Endothelial cell of umbilical vein (primary cell): ENCODE measurements around the gene WDR5. TPM values are rescaled to one million over a fixed set of nuclear protein-coding genes. Genes with fewer than 3 reads are reported as not detected.

Experiments
- BruUV-seq: library from RNA; stranded (reverse); fragments of 400-500 nt; replicated peaks from 2 replicates; lab custom pipeline; 2021; lab: Mats Ljungman, UMichigan
- CTCF ChIA-PET: fragments of 300-600, 350-600 bp; sonication (Branson Sonifier 250); formaldehyde crosslinking; loops from one replicate; lab custom pipeline; 2021; ENCODE audit warnings: antibody characterized with exemption, inconsistent platforms; lab: Charles Lee
- POLR2A ChIA-PET: fragments of 300-600, 350-600 bp; sonication (Branson Sonifier 250); formaldehyde crosslinking; loops from one replicate; lab custom pipeline; 2021; ENCODE audit warnings: antibody characterized with exemption, inconsistent platforms; lab: Charles Lee
- DNase-seq: peaks from one replicate; pipeline ENCODE4 v3.0.0-alpha.2; 2011; ENCODE audit warnings: low read depth, low spot score
- FAIRE-seq: peaks from 2 replicates; lab custom pipeline; 2011; peaks lifted over from hg19 to GRCh38; lab: Jason Lieb, UNC
- H2AFZ ChIP-seq: 2 replicates; pipeline ENCODE4 v1.6.0; 2012; ENCODE audit warnings: low read depth, low read length, control low read depth, inconsistent platforms
- H3K27ac ChIP-seq: 2 replicates; pipeline ENCODE4 v1.5.1; 2011; ENCODE audit warnings: low read depth, mild to moderate bottlenecking, control low read depth, low read length, moderate library complexity; ENCODE audit not compliant: insufficient read depth
- H3K27me3 ChIP-seq, 2 experiments: 2 replicates each; pipeline versions ENCODE4 v1.6.0 to v1.6.1; 2011; ENCODE audit warnings: low read length in 2 of 2, mixed read lengths in 1 of 2; ENCODE audit not compliant: control insufficient read depth in 2 of 2, insufficient read depth in 2 of 2
- H3K36me3 ChIP-seq, 2 experiments: 2 replicates in 1 of 2; 3 replicates in 1 of 2; pipeline ENCODE4 v1.5.1; 2011; ENCODE audit warnings: low read length in 2 of 2, mild to moderate bottlenecking in 1 of 2, moderate library complexity in 1 of 2; ENCODE audit not compliant: control insufficient read depth in 2 of 2, insufficient read depth in 2 of 2; ENCODE audit errors: extremely low read depth in 1 of 2
- H3K4me1 ChIP-seq: 3 replicates; pipeline ENCODE4 v1.5.1; 2011; ENCODE audit warnings: mild to moderate bottlenecking, low read length; ENCODE audit not compliant: control insufficient read depth, insufficient read depth; ENCODE audit errors: extremely low read depth
- H3K4me2 ChIP-seq: 2 replicates; pipeline ENCODE4 v1.6.1; 2011; ENCODE audit warnings: low read length, control low read depth, mixed read lengths; ENCODE audit not compliant: insufficient read depth
- H3K4me3 ChIP-seq, 3 experiments: fragments of 200-600 bp in 1 of 3; sonication (generic), shearing (Covaris generic) in 1 of 3; replicated peaks in 1 of 3; 2 replicates each; pipeline ENCODE4 v1.5.1; 2011 to 2016; ENCODE audit warnings: control low read depth in 3 of 3, low read length in 3 of 3, mild to moderate bottlenecking in 2 of 3, inconsistent platforms in 1 of 3, low read depth in 1 of 3, moderate library complexity in 1 of 3; ENCODE audit not compliant: insufficient read depth in 1 of 3
- H3K79me2 ChIP-seq: 2 replicates; pipeline ENCODE4 v1.6.0; 2012; ENCODE audit warnings: low read length, inconsistent platforms; ENCODE audit not compliant: control insufficient read depth, insufficient read depth
- H3K9ac ChIP-seq: replicated peaks from 2 replicates; pipeline ENCODE3; 2011; ENCODE audit warnings: low read length, control low read depth; ENCODE audit not compliant: insufficient read depth; ENCODE audit errors: extremely low read depth
- H3K9me1 ChIP-seq: replicated peaks from 3 replicates; pipeline ENCODE4 v1.6.0; 2011; ENCODE audit warnings: mild to moderate bottlenecking, low read length; ENCODE audit not compliant: control insufficient read depth, insufficient read depth; ENCODE audit errors: extremely low read depth
- H3K9me3 ChIP-seq: replicated peaks from 2 replicates; pipeline ENCODE4 v1.5.1; 2012; ENCODE audit warnings: low read length, inconsistent platforms; ENCODE audit not compliant: control insufficient read depth, insufficient read depth
- H4K20me1 ChIP-seq: replicated peaks from 2 replicates; pipeline ENCODE3; 2011; ENCODE audit warnings: mild to moderate bottlenecking, low read length; ENCODE audit not compliant: control insufficient read depth, insufficient read depth; ENCODE audit errors: extremely low read depth
- EZH2 ChIP-seq: IDR thresholded peaks from 2 replicates; pipeline ENCODE4 v1.6.1; 2012; ENCODE audit warnings: borderline replicate concordance, low read depth, mild to moderate bottlenecking, moderate library complexity, low read length, inconsistent platforms; ENCODE audit not compliant: severe bottlenecking
- FOS ChIP-seq: IDR thresholded peaks from 2 replicates; pipeline ENCODE4 v1.6.1; 2011; ENCODE audit warnings: mild to moderate bottlenecking, low read length, moderate library complexity, borderline replicate concordance; ENCODE audit not compliant: insufficient read depth
- GATA2 ChIP-seq: IDR thresholded peaks from 2 replicates; pipeline ENCODE4 v1.7.0; 2011; ENCODE audit warnings: low read depth, mild to moderate bottlenecking, moderate library complexity, mixed read lengths, low read length; ENCODE audit not compliant: insufficient read length, insufficient read depth
- JUN ChIP-seq: IDR thresholded peaks from 2 replicates; pipeline ENCODE4 v1.6.1; 2011; ENCODE audit warnings: borderline replicate concordance, low read depth; ENCODE audit not compliant: insufficient read length, insufficient read depth
- MAX ChIP-seq: IDR thresholded peaks from 2 replicates; pipeline ENCODE4 v1.6.1; 2011; ENCODE audit not compliant: insufficient read depth, insufficient read length
- MYC ChIP-seq: IDR thresholded peaks from one replicate; pipeline ENCODE4 v1.6.1; 2011; ENCODE audit warnings: mild to moderate bottlenecking, low read depth, low read length
- POLR2A ChIP-seq: IDR thresholded peaks from 2 replicates; pipeline ENCODE4 v1.6.1; 2012; ENCODE audit warnings: low read depth, mild to moderate bottlenecking, control low read depth, low read length
- POLR2AphosphoS5 ChIP-seq: IDR thresholded peaks from 2 replicates; pipeline ENCODE4 v1.6.1; 2012; ENCODE audit warnings: low read depth, mild to moderate bottlenecking, control low read depth, low read length, moderate library complexity; ENCODE audit not compliant: insufficient read depth
- dilution Hi-C: fragments of 300-500 bp; cut with MboI; formaldehyde crosslinking; loops from one replicate; pipeline ENCODE4 v1.15.0; 2019; ENCODE audit warnings: low sequenced_read_pairs; ENCODE audit not compliant: extremely low pct_ligation_motif_present
- intact Hi-C: fragments of 100-400 bp; cut with micrococcal nuclease; formaldehyde crosslinking; loops from one replicate; pipeline ENCODE4 v1.10.0; 2022
- polyA plus RNA-seq, 4 experiments: library from polyadenylated mRNA; depleted of rRNA in 3 of 4; stranded (reverse) in 3 of 4; unstranded in 1 of 4; fragments of >200 nt; gene quantifications; 2 replicates each; pipeline versions ENCODE4 v1.2.1 to v1.2.3, GENCODE V29; 2011 to 2012; ENCODE audit warnings: missing spikeins in 1 of 4
- total RNA-seq: library from RNA; stranded (reverse); gene quantifications from 2 replicates; pipeline ENCODE4 v1.2.3, GENCODE V29; 2021
- TF ChIP-seq, protein P1 (sequence below), 2 donors: IDR thresholded peaks; 1 replicate in 1 of 2; 2 replicates in 1 of 2; pipeline ENCODE4 v1.5.1; 2011; ENCODE audit warnings: low read length in 2 of 2, mild to moderate bottlenecking in 2 of 2, moderate library complexity in 2 of 2, control low read depth in 1 of 2, inconsistent platforms in 1 of 2, low read depth in 1 of 2; ENCODE audit not compliant: insufficient read depth in 1 of 2; ENCODE audit errors: extremely low read depth in 1 of 2

WDR5 gene
- total and polyA plus RNA-seq, 2 donors (not counting 3 experiments of a cell fraction or from before 2014, with no cell fraction given) = 32.1 to 42.5 TPM

DNA sequence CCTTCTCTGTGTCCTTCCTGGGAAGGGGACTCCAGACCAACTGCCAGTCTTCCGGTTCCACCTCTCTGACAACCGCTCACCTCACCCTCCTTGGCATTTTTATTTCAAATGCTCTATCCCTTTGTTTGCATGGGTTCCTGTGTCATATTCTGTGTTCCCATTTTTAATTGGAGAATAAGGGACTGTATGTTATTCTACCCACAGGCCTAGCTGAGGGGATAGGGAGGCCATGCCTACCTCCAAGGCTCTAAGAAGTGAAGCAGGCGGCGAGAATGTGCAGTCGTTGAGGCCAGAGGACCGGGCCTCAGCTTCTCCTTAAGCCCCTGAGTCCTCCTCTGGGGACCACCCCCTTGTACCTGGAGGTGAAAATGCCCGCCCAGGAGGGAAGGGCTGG is 936 bp upstream of the WDR5 start:
- TF ChIP-seq JUN = no peak
- TF ChIP-seq POLR2AphosphoS5 = no peak
- TF ChIP-seq, protein P1, sequence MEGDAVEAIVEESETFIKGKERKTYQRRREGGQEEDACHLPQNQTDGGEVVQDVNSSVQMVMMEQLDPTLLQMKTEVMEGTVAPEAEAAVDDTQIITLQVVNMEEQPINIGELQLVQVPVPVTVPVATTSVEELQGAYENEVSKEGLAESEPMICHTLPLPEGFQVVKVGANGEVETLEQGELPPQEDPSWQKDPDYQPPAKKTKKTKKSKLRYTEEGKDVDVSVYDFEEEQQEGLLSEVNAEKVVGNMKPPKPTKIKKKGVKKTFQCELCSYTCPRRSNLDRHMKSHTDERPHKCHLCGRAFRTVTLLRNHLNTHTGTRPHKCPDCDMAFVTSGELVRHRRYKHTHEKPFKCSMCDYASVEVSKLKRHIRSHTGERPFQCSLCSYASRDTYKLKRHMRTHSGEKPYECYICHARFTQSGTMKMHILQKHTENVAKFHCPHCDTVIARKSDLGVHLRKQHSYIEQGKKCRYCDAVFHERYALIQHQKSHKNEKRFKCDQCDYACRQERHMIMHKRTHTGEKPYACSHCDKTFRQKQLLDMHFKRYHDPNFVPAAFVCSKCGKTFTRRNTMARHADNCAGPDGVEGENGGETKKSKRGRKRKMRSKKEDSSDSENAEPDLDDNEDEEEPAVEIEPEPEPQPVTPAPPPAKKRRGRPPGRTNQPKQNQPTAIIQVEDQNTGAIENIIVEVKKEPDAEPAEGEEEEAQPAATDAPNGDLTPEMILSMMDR (IDR thresholded peaks at IDR 0.05; ENCODE audit: extremely low read depth in 1 of 2, insufficient read depth in 1 of 2, low read depth in 1 of 2, low read length in 2 of 2) = no peak
- no peak for TF ChIP-seq EZH2
- TF ChIP-seq FOS = no peak
- TF ChIP-seq MAX = no peak
- TF ChIP-seq GATA2 = no peak
- no peak for TF ChIP-seq POLR2A
- no peak for TF ChIP-seq MYC
- peaks cover 10% of the 10 kb centered on the region for H3K4me1 ChIP-seq
- H3K9me1 ChIP-seq = no peaks in the 10 kb centered on the region
- no peaks in the 10 kb centered on the region for H3K27me3 ChIP-seq
- peak overlapping the region; percentile 83 for H3K4me2 ChIP-seq
- BruUV-seq = no TSS peak
- no peak overlapping the region for H3K27ac ChIP-seq
- peaks cover 0 to 2% of the 10 kb centered on the region in 2 experiments for H3K36me3 ChIP-seq
- peak overlapping the region; percentile 73 for H3K9ac ChIP-seq
- ChIA-PET CTCF (interaction anchor here (0.8 kb wide), 1 partner anchor 69 kb away, joined by 3 read pairs; no protein-coding TSS in a partner anchor), POLR2A (no interaction called here)
- FAIRE-seq (no peak), DNase-seq (no peak)
- no peaks in the 10 kb centered on the region for H3K9me3 ChIP-seq
- peaks cover 38% of the 10 kb centered on the region for H3K79me2 ChIP-seq
- dilution Hi-C loops = no loop called here
- peak overlapping the region; percentile 99 for H2AFZ ChIP-seq
- no peaks in the 10 kb centered on the region for H4K20me1 ChIP-seq
- intact Hi-C loops = loop anchor here (1.0 kb wide), 1 partner anchor 67 kb away; the partner anchor contains the start of gene BRD3
- H3K4me3 ChIP-seq = peak overlapping the region; percentile 84 to 97 (median 93)
